Endothelial cell of umbilical vein (primary cell): Measurements from ENCODE around the gene MGAT5B. TPM values are rescaled to one million over a fixed set of nuclear protein-coding genes. Genes with fewer than 3 reads are reported as not detected.

Experiments
- BruUV-seq: library from RNA; stranded (reverse); fragments of 400-500 nt; replicated peaks from 2 replicates; lab custom pipeline; 2021; lab: Mats Ljungman, UMichigan
- CTCF ChIA-PET: fragments of 300-600, 350-600 bp; sonication (Branson Sonifier 250); formaldehyde crosslinking; loops from one replicate; lab custom pipeline; 2021; ENCODE audit warnings: antibody characterized with exemption, inconsistent platforms; lab: Charles Lee
- POLR2A ChIA-PET: fragments of 300-600, 350-600 bp; sonication (Branson Sonifier 250); formaldehyde crosslinking; loops from one replicate; lab custom pipeline; 2021; ENCODE audit warnings: antibody characterized with exemption, inconsistent platforms; lab: Charles Lee
- DNase-seq: peaks from one replicate; pipeline ENCODE4 v3.0.0-alpha.2; 2011; ENCODE audit warnings: low read depth, low spot score
- FAIRE-seq: peaks from 2 replicates; lab custom pipeline; 2011; peaks lifted over from hg19 to GRCh38; lab: Jason Lieb, UNC
- H2AFZ ChIP-seq: 2 replicates; pipeline ENCODE4 v1.6.0; 2012; ENCODE audit warnings: low read depth, low read length, control low read depth, inconsistent platforms
- H3K27ac ChIP-seq: 2 replicates; pipeline ENCODE4 v1.5.1; 2011; ENCODE audit warnings: low read depth, mild to moderate bottlenecking, control low read depth, low read length, moderate library complexity; ENCODE audit not compliant: insufficient read depth
- H3K27me3 ChIP-seq, 2 experiments: 2 replicates each; pipeline versions ENCODE4 v1.6.0 to v1.6.1; 2011; ENCODE audit warnings: low read length in 2 of 2, mixed read lengths in 1 of 2; ENCODE audit not compliant: control insufficient read depth in 2 of 2, insufficient read depth in 2 of 2
- H3K36me3 ChIP-seq, 2 experiments: 2 replicates in 1 of 2; 3 replicates in 1 of 2; pipeline ENCODE4 v1.5.1; 2011; ENCODE audit warnings: low read length in 2 of 2, mild to moderate bottlenecking in 1 of 2, moderate library complexity in 1 of 2; ENCODE audit not compliant: control insufficient read depth in 2 of 2, insufficient read depth in 2 of 2; ENCODE audit errors: extremely low read depth in 1 of 2
- H3K4me1 ChIP-seq: 3 replicates; pipeline ENCODE4 v1.5.1; 2011; ENCODE audit warnings: mild to moderate bottlenecking, low read length; ENCODE audit not compliant: control insufficient read depth, insufficient read depth; ENCODE audit errors: extremely low read depth
- H3K4me2 ChIP-seq: 2 replicates; pipeline ENCODE4 v1.6.1; 2011; ENCODE audit warnings: low read length, control low read depth, mixed read lengths; ENCODE audit not compliant: insufficient read depth
- H3K4me3 ChIP-seq, 3 experiments: fragments of 200-600 bp in 1 of 3; sonication (generic), shearing (Covaris generic) in 1 of 3; replicated peaks in 1 of 3; 2 replicates each; pipeline ENCODE4 v1.5.1; 2011 to 2016; ENCODE audit warnings: control low read depth in 3 of 3, low read length in 3 of 3, mild to moderate bottlenecking in 2 of 3, inconsistent platforms in 1 of 3, low read depth in 1 of 3, moderate library complexity in 1 of 3; ENCODE audit not compliant: insufficient read depth in 1 of 3
- H3K79me2 ChIP-seq: 2 replicates; pipeline ENCODE4 v1.6.0; 2012; ENCODE audit warnings: low read length, inconsistent platforms; ENCODE audit not compliant: control insufficient read depth, insufficient read depth
- H3K9ac ChIP-seq: replicated peaks from 2 replicates; pipeline ENCODE3; 2011; ENCODE audit warnings: low read length, control low read depth; ENCODE audit not compliant: insufficient read depth; ENCODE audit errors: extremely low read depth
- H3K9me1 ChIP-seq: replicated peaks from 3 replicates; pipeline ENCODE4 v1.6.0; 2011; ENCODE audit warnings: mild to moderate bottlenecking, low read length; ENCODE audit not compliant: control insufficient read depth, insufficient read depth; ENCODE audit errors: extremely low read depth
- H3K9me3 ChIP-seq: replicated peaks from 2 replicates; pipeline ENCODE4 v1.5.1; 2012; ENCODE audit warnings: low read length, inconsistent platforms; ENCODE audit not compliant: control insufficient read depth, insufficient read depth
- H4K20me1 ChIP-seq: replicated peaks from 2 replicates; pipeline ENCODE3; 2011; ENCODE audit warnings: mild to moderate bottlenecking, low read length; ENCODE audit not compliant: control insufficient read depth, insufficient read depth; ENCODE audit errors: extremely low read depth
- CTCF ChIP-seq, 2 donors: IDR thresholded peaks; 1 replicate in 1 of 2; 2 replicates in 1 of 2; pipeline ENCODE4 v1.5.1; 2011; ENCODE audit warnings: low read length in 2 of 2, mild to moderate bottlenecking in 2 of 2, moderate library complexity in 2 of 2, control low read depth in 1 of 2, inconsistent platforms in 1 of 2, low read depth in 1 of 2; ENCODE audit not compliant: insufficient read depth in 1 of 2; ENCODE audit errors: extremely low read depth in 1 of 2
- EZH2 ChIP-seq: IDR thresholded peaks from 2 replicates; pipeline ENCODE4 v1.6.1; 2012; ENCODE audit warnings: borderline replicate concordance, low read depth, mild to moderate bottlenecking, moderate library complexity, low read length, inconsistent platforms; ENCODE audit not compliant: severe bottlenecking
- FOS ChIP-seq: IDR thresholded peaks from 2 replicates; pipeline ENCODE4 v1.6.1; 2011; ENCODE audit warnings: mild to moderate bottlenecking, low read length, moderate library complexity, borderline replicate concordance; ENCODE audit not compliant: insufficient read depth
- GATA2 ChIP-seq: IDR thresholded peaks from 2 replicates; pipeline ENCODE4 v1.7.0; 2011; ENCODE audit warnings: low read depth, mild to moderate bottlenecking, moderate library complexity, mixed read lengths, low read length; ENCODE audit not compliant: insufficient read length, insufficient read depth
- JUN ChIP-seq: IDR thresholded peaks from 2 replicates; pipeline ENCODE4 v1.6.1; 2011; ENCODE audit warnings: borderline replicate concordance, low read depth; ENCODE audit not compliant: insufficient read length, insufficient read depth
- MAX ChIP-seq: IDR thresholded peaks from 2 replicates; pipeline ENCODE4 v1.6.1; 2011; ENCODE audit not compliant: insufficient read depth, insufficient read length
- MYC ChIP-seq: IDR thresholded peaks from one replicate; pipeline ENCODE4 v1.6.1; 2011; ENCODE audit warnings: mild to moderate bottlenecking, low read depth, low read length
- POLR2A ChIP-seq: IDR thresholded peaks from 2 replicates; pipeline ENCODE4 v1.6.1; 2012; ENCODE audit warnings: low read depth, mild to moderate bottlenecking, control low read depth, low read length
- POLR2AphosphoS5 ChIP-seq: IDR thresholded peaks from 2 replicates; pipeline ENCODE4 v1.6.1; 2012; ENCODE audit warnings: low read depth, mild to moderate bottlenecking, control low read depth, low read length, moderate library complexity; ENCODE audit not compliant: insufficient read depth
- dilution Hi-C: fragments of 300-500 bp; cut with MboI; formaldehyde crosslinking; loops from one replicate; pipeline ENCODE4 v1.15.0; 2019; ENCODE audit warnings: low sequenced_read_pairs; ENCODE audit not compliant: extremely low pct_ligation_motif_present
- intact Hi-C: fragments of 100-400 bp; cut with micrococcal nuclease; formaldehyde crosslinking; loops from one replicate; pipeline ENCODE4 v1.10.0; 2022
- polyA plus RNA-seq, 4 experiments: library from polyadenylated mRNA; depleted of rRNA in 3 of 4; stranded (reverse) in 3 of 4; unstranded in 1 of 4; fragments of >200 nt; gene quantifications; 2 replicates each; pipeline versions ENCODE4 v1.2.1 to v1.2.3, GENCODE V29; 2011 to 2012; ENCODE audit warnings: missing spikeins in 1 of 4
- total RNA-seq: library from RNA; stranded (reverse); gene quantifications from 2 replicates; pipeline ENCODE4 v1.2.3, GENCODE V29; 2021

MGAT5B gene
- total and polyA plus RNA-seq, 2 donors (not counting 3 experiments of a cell fraction or from before 2014, with no cell fraction given), result 1.7 to 2.1 TPM

- H3K4me3 ChIP-seq, result no peak overlapping the region
- intact Hi-C loops, result no loop called here
- dilution Hi-C loops, result no loop called here
- H3K27ac ChIP-seq, result no peak overlapping the region
- no peaks in the 10 kb centered on the region for H4K20me1 ChIP-seq
- POLR2A ChIA-PET, result no interaction called here
- no peaks in the 10 kb centered on the region for H3K9me1 ChIP-seq
- TF ChIP-seq CTCF (IDR thresholded peaks at IDR 0.05; ENCODE audit: extremely low read depth in 1 of 2, insufficient read depth in 1 of 2, low read depth in 1 of 2, low read length in 2 of 2) (no peak), FOS (no peak), EZH2 (no peak), JUN (no peak), MAX (no peak), MYC (no peak), GATA2 (no peak), POLR2AphosphoS5 (no peak), POLR2A (no peak)
- FAIRE-seq, result no peak
- H3K4me2 ChIP-seq, result no peak overlapping the region
- no peaks in the 10 kb centered on the region for H3K4me1 ChIP-seq
- no peak for DNase-seq
- peaks cover 17 to 20% of the 10 kb centered on the region in 2 experiments for H3K27me3 ChIP-seq
- no TSS peak for BruUV-seq
- H2AFZ ChIP-seq, result no peak overlapping the region
- H3K9me3 ChIP-seq, result no peaks in the 10 kb centered on the region
- no peak overlapping the region for H3K9ac ChIP-seq
- no peaks in the 10 kb centered on the region for H3K79me2 ChIP-seq
- CTCF ChIA-PET, result interaction anchor here (0.6 to 1.3 kb wide), 2 partner anchors 24 to 27 kb away, joined by 3 to 4 read pairs; partner anchors contain the start of gene MGAT5B
- H3K36me3 ChIP-seq, result no peaks in the 10 kb centered on the region
Observed at GRCh38 chr17:76840443-76840767, 27.8 kb upstream of the MGAT5B start.
